ENCODE data around the gene SPPL3.

SPPL3 gene

GRCh38 chr12:120721866-120722265 lies 182.3 kb downstream of the SPPL3 start:
- Histone ChIP-seq H4K20me1 (ENCODE audit: insufficient read depth) (no peaks in the 10 kb centered on the region), H3K4me2 (no peak overlapping the region), H3K4me1 (ENCODE audit: low read depth, poor library complexity, severe bottlenecking) (no peaks in the 10 kb centered on the region), H3K27ac (no peak overlapping the region), H3K4me3 (IDR thresholded peaks at IDR 0.05; ENCODE audit: insufficient read depth, low read depth, low read length) (no peak overlapping the region), H3K36me3 (ENCODE audit: insufficient read depth) (no peaks in the 10 kb centered on the region), H3K9ac (no peak overlapping the region), H3K79me2 (ENCODE audit: insufficient read depth, low read depth) (no peaks in the 10 kb centered on the region), H2AFZ (ENCODE audit: low read depth) (no peak overlapping the region), H3K27me3 (ENCODE audit: insufficient read depth, low read depth) (no peaks in the 10 kb centered on the region)
- no peak for TF ChIP-seq CTCF (conservative IDR thresholded peaks at IDR 0.05; ENCODE audit: low read depth, low read length)

GRCh38 chr12:120720987-120721801 lies 183.0 kb downstream of the SPPL3 start:
- no peak overlapping the region for H3K27ac ChIP-seq

GRCh38 chr12:120720234-120720986 lies 183.7 kb downstream of the SPPL3 start:
- TF ChIP-seq CTCF (conservative IDR thresholded peaks at IDR 0.05; ENCODE audit: low read depth, low read length): no peak
- H3K79me2 ChIP-seq (ENCODE audit: insufficient read depth, low read depth): no peaks in the 10 kb centered on the region
- no peaks in the 10 kb centered on the region for H4K20me1 ChIP-seq (ENCODE audit: insufficient read depth)
- no peak overlapping the region for H3K9ac ChIP-seq
- H3K4me3 ChIP-seq (IDR thresholded peaks at IDR 0.05; ENCODE audit: insufficient read depth, low read depth, low read length): no peak overlapping the region
- no peaks in the 10 kb centered on the region for H3K36me3 ChIP-seq (ENCODE audit: insufficient read depth)
- H3K4me1 ChIP-seq (ENCODE audit: low read depth, poor library complexity, severe bottlenecking): no peaks in the 10 kb centered on the region
- no peaks in the 10 kb centered on the region for H3K27me3 ChIP-seq (ENCODE audit: insufficient read depth, low read depth)
- H3K27ac ChIP-seq: no peak overlapping the region
- no peak overlapping the region for H2AFZ ChIP-seq (ENCODE audit: low read depth)
- no peak overlapping the region for H3K4me2 ChIP-seq

More at GRCh38 chr12:120720987-120721801, 183.0 kb downstream of the SPPL3 start:
- no peak overlapping the region for H3K4me3 ChIP-seq (IDR thresholded peaks at IDR 0.05; ENCODE audit: insufficient read depth, low read depth, low read length)
- H3K4me2 ChIP-seq: no peak overlapping the region
- H3K79me2 ChIP-seq (ENCODE audit: insufficient read depth, low read depth): no peaks in the 10 kb centered on the region
- H4K20me1 ChIP-seq (ENCODE audit: insufficient read depth): no peaks in the 10 kb centered on the region
- H3K4me1 ChIP-seq (ENCODE audit: low read depth, poor library complexity, severe bottlenecking): no peaks in the 10 kb centered on the region
- no peaks in the 10 kb centered on the region for H3K36me3 ChIP-seq (ENCODE audit: insufficient read depth)
- no peak overlapping the region for H3K9ac ChIP-seq
- H3K27me3 ChIP-seq (ENCODE audit: insufficient read depth, low read depth): no peaks in the 10 kb centered on the region
- no peak overlapping the region for H2AFZ ChIP-seq (ENCODE audit: low read depth)
- TF ChIP-seq CTCF (conservative IDR thresholded peaks at IDR 0.05; ENCODE audit: low read depth, low read length): no peak

- Histone ChIP-seq H2AFZ (ENCODE audit: low read depth) (no peak overlapping the region), H3K9ac (no peak overlapping the region), H3K4me2 (no peak overlapping the region), H3K4me3 (IDR thresholded peaks at IDR 0.05; ENCODE audit: insufficient read depth, low read depth, low read length) (no peak overlapping the region), H3K27ac (no peak overlapping the region), H3K36me3 (ENCODE audit: insufficient read depth) (no peaks in the 10 kb centered on the region), H4K20me1 (ENCODE audit: insufficient read depth) (no peaks in the 10 kb centered on the region), H3K4me1 (ENCODE audit: low read depth, poor library complexity, severe bottlenecking) (no peaks in the 10 kb centered on the region), H3K79me2 (ENCODE audit: insufficient read depth, low read depth) (no peaks in the 10 kb centered on the region), H3K27me3 (ENCODE audit: insufficient read depth, low read depth) (no peaks in the 10 kb centered on the region)
- no peak for TF ChIP-seq CTCF (conservative IDR thresholded peaks at IDR 0.05; ENCODE audit: low read depth, low read length)
Measured at GRCh38 chr12:120719496-120720233, 184.5 kb downstream of the SPPL3 start.
